Ishikawa (cell line): ENCODE measurements around the gene LSMEM2.

Source experiments
- EGR1 ChIP-seq: IDR thresholded peaks from 2 replicates; pipeline ENCODE4 v1.6.1; 2012
- EP300 ChIP-seq: IDR thresholded peaks from 2 replicates; pipeline ENCODE4 v1.6.1; 2012; ENCODE audit warnings: borderline replicate concordance
- FOXM1 ChIP-seq: IDR thresholded peaks from 2 replicates; pipeline ENCODE4 v1.6.1; 2012; ENCODE audit warnings: low read depth, borderline replicate concordance
- MAX ChIP-seq: IDR thresholded peaks from 2 replicates; pipeline ENCODE4 v1.6.1; 2012
- REST ChIP-seq: IDR thresholded peaks from 2 replicates; pipeline ENCODE4 v1.6.1; 2012; ENCODE audit warnings: low read depth, mild to moderate bottlenecking
- TCF12 ChIP-seq: IDR thresholded peaks from 2 replicates; pipeline ENCODE4 v1.6.1; 2012; ENCODE audit warnings: low read depth
- YY1 ChIP-seq: IDR thresholded peaks from 2 replicates; pipeline ENCODE4 v1.6.1; 2012; ENCODE audit warnings: low read depth

GRCh38 chr3:50297384-50297775, 18.5 kb downstream of the LSMEM2 start:
- TF ChIP-seq REST = no peak
- no peak for TF ChIP-seq MAX
- TF ChIP-seq YY1 = no peak
- no peak for TF ChIP-seq EGR1
- TF ChIP-seq EP300 = no peak
- no peak for TF ChIP-seq FOXM1
- TF ChIP-seq TCF12 = no peak
